GM19455 (cell line): Measurements from ENCODE around the gene NAT10.
A peak's percentile ranks its signal among the peaks of the same experiment; 100 is the strongest.
"Not testable (repeated sequence)": the region's sequence is repeated elsewhere in the genome, so short reads cannot be mapped to it uniquely, and the experiment has no call there.

Source experiments
- ATAC-seq: cut with Tn5 transposase; IDR thresholded peaks from one replicate; pipeline ENCODE4 v1.9.1; 2021; ENCODE audit not compliant: unreplicated experiment

The NAT10 gene

DNA sequence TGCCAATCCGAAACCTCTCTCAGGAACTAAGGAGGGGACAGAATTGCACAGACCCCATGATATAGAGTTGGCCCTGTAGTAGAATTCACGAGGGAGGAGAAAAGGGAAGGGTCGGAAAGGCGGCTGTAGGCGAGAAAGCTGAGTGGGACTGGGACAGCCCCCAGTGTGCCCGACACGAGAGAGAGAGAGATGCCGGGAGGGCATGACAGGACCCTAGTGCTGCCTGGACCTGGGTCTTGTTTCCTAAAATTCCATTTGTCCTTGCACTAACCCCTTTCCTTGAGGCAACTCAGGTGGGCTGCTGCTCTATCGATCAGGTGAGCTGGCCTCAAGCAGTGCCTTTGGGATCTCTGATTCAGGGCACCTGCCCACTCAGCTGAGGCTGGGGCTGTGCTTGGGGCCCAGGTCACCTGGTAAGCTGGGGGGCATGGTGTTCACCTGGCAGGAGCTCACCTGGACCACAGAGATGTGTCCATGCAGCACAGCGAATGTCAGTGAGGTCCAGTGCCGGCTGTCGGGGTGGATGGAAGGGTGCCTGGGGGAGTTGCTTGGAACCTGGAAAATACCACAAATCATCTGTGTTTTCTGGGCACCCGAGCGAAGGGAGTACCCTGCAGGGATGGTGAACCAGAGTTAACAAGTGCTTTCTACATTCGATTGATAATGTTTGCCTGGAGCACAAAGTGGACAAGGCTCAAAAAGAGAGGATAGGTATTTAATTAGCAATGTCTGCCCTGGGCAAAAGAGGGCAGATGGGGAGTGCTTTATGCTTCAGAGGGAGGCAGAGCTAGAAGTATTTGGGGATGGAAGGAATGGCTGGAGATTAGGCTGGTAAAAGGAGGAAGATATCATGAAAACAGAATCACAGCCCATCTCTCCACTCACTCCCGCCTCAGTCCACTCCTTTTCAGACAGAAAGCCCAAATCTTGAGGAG lies 61.6 kb downstream of the NAT10 start:
- no peak for ATAC-seq

DNA sequence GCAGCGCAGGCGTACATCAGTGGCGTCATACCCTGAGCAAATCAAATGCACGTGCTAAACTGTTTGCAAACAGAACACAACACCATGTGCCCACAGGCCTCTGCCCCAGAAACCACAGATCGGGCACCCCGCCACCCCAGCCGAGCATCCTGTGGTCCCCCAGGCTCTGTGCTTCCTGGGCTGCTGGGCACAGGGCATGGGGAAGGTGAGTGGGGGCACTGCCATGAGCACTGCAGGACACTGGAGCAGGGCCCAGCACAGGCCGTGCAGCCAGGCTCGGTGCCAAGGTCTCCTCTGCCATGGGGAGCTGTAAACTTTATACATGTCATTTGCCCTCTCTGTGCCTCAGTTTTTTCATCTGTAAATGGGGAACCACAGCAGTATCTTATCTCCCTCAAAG lies 62.5 kb downstream of the NAT10 start:
- no peak for ATAC-seq

DNA sequence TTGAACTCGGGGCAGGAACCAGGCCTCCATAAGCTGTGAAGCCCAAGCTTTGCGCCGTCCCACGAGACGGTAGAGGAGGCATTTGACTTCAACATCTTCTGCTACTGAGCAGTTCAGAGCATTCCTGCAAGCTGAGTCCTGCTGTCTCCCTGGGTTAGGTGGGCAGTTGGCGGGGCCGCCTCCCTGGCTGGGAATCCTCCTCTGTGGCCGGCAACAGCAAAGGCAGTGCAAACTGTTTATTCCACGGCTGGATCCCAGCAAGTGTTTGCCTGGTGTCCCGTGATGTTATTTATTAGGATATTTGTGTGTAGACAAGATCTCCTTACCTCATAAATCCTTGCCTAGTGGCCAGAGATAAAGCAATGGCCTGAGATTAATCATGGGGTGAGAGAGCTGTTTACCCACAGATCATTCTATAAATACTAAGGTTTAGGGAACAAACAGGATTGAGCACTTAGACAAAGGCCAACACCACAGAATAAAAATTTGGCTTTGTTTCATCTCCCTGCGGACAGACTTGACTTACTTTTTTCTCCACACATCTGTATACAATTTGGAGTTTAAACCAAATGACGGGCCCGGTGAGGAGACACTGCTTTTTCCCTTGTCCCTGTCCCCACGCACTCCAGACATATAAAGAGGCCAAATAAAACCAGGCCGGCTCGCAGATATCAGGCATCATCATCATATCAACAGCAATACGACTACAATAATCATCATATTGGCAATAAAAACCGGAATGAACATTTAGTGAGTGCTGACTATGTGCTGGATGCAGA lies 63.4 kb downstream of the NAT10 start:
- ATAC-seq, result no peak

DNA sequence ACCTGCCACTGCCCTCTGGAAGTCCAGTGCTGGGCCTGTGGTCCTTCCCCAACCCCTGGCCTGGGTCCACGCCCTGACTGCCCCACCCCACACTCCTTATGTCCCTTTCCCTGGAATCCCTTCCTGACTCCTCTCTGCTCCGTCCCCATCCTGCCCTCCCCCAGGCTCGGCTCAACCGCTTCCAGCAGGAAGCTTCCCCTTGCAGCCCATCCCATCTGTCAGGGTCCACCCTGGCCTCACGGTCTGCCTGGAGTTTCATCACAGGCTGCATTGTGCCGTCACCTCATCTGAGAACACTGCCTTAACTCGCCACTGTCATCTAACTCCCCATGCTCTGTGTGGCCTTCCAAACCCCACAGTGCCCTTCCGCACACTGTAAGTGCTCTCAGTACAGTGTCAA lies 64.3 kb downstream of the NAT10 start:
- no peak for ATAC-seq

DNA sequence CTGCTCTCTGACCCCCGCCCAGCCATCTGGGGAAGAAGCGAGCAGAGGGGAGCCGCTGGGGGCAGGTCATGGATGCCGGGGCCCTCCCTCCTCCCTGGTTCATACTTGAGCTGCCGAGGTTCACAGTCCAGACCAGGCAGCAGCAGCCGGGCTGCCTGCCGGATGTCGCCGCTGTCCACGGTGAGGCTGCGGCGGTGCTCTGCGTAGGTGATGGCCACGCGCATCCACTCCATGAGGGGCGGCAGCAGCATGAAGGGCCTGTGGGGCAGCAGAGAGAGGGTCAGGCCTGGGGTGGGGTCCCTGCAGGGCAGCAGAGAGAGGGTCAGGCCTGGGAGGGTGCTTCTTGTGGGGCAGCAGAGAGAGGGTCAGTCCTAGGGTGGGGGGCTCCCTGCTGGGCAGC lies 67.6 kb downstream of the NAT10 start:
- ATAC-seq, result no peak

DNA sequence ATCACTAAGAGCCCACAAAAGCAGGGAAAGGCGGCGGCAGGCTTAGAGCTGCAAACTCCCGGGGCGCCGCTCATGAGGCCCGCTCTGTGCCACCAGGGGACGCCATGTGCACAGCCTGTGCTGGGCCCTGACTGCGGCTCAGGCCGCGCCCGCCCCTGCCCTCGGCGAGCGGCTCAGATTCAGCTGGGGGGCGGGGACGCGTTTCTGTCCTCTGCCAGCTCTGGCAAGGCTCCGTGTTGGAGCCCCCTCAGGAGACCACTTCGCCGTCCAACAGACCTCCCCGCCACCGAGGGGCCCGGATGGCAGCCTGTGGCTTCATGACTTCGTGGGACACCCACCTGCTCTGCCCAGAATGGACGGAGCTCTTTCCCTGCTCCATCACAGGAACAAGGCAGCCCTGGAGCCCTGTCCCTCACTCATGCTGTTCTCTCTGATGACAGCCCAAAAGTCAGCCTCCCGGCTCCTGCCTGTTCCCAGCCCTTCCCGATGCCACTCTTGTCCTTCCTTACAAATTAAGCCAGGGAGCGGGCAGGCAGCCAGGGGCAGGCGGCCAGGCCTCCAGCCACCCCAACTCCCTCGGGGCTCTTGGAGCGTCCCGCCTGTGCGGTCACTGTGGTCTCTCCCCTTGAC lies 69.1 kb downstream of the NAT10 start:
- ATAC-seq, result peak; percentile 89

DNA sequence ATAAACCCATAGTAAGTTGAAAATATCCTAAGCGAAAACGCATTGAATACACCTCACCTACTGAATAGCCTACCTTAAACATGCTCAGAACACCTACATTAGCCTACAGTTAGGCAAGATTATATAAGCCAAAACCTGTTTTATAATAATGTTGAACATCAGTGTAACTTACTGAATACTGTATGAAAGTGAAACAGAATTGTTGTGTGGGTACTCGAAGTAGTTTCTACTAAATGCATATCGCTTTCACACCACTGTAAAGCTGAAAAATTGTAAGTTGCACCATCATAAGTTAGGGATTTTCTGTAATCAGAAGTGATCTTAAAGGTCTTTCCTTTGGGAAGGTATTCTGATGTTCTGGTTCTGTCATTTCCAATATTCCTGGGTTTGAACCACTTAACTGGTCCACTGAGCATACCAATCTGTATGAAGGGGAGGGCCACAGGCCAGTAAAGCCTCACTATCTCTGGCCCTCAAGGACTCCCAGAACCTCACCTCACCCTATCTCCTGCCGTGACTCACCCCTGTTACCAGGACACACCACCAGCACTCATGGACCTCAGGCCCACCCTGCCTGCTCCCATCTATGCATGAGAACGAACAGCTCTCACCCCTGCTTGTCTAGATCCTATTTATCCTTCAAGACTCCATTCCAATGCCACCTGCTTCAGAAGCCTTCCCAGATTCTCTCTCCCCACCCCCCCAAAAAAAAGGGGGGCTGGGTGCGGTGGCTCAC lies 70.0 kb downstream of the NAT10 start:
- no peak for ATAC-seq

DNA sequence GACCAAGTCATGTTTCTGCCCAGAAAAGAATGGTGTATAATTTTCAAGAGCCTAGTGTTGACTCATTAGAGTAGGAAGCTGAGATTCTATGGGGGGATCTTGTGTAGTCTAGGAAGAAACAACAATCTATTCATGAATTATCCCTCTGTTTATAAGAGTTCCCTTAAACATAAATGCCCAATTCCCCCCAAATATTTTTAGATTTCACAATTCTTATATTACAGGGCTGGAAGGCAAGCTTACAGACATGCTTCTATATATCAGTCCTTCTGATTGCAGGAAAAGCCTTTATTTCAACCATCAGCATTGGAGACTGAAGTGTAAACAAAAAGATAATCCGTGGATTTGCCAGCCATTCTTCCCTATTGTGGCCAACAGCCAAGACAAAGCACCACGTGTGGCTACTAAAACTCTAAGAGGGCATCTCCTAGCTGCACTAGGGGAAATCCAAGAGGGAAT lies 71.4 kb downstream of the NAT10 start:
- ATAC-seq, result no peak

DNA sequence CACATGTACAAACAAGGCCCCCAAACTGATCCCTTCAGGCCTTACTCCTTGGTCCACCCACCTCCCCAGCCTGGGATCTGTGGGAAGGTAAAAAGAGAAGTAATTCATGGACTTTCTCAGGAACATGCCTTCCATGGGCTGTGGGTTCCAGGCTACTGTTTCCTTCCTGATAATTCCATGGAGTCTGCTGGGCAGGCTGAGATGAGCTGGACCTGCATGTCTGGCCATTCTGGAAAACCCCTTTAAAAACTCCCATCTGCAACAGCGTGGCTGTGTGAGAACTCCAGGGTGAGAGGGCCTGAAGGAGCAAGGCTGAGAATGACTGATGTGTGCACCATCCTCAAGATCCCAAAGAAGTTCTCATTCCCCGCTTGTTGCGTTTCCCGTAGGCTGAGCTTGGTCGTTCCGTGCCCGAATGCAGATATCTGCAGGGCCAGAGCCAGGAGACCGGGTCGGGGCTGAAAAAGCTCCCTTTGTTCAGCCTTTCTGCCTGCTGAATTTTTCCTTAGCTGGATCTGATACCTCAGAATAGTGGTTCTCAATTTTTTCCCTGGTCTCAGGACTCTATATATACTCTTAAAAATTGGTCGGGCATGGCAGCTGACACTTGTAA lies 72.9 kb downstream of the NAT10 start:
- no peak for ATAC-seq

DNA sequence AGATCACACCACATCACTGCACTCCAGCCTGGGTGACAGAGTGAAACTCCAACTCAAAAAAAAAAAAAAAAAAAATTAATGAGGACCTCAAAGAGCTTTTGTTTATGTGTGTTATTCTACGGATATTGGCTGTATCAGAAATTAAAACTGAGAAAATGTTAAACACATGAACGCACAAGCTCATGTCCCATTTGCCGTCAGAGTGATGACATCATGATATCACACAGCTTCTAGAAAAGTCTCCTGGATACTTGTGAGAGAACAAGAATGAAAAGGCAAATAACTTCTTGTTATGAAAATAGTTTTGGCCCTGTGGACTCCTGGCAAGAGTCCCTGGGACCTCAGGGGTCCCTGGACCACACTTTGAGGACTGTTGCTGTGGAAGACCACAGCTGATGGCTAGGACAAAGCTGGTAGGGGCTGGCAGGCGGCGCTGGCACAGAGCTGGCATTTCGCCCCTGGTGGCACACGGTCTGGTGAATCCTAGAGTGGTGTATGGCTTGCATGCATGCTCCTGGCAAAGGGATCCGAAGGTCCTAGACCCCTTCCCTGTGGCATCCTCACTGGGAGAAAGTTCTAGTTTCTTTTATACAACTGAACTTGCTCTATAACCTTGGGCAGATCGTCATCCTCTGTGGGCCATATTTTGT lies 73.7 kb downstream of the NAT10 start:
- ATAC-seq, result no peak

DNA sequence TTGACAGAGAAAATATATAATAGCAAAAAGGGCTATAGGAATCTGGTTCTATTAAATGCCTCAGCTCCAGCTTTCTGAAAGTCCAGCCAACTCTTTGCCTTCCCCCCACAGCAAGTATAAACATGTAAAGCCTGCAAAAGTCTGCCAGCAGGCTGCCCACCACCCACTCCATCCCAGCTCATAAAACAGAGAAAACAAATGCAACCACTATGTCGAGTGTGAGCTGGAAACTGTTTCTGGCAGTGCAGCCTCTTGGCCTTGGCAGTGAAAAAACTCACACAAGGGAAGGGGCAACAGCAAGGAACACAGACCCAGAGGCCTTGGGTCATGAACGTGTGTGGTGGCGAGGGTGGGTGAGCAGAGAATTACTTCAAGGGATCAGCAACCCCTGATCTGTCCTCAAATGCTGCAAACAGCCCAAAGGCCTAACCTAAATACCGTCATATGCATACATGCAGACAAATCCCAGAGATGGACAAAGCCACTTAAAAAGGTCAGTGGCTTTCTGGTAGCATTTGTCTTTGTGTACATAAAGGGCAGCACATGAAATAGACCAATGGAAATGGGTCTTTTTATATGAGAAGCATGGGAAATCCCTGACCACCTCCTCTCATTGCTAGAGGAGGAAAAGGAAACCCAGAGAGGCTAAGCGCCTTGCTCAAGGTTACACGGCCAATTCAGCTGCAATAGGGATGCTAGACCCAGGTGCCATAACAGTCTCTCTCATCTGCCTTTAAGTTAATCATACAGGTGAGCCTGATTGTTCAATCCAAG lies 74.8 kb downstream of the NAT10 start:
- ATAC-seq, result no peak

DNA sequence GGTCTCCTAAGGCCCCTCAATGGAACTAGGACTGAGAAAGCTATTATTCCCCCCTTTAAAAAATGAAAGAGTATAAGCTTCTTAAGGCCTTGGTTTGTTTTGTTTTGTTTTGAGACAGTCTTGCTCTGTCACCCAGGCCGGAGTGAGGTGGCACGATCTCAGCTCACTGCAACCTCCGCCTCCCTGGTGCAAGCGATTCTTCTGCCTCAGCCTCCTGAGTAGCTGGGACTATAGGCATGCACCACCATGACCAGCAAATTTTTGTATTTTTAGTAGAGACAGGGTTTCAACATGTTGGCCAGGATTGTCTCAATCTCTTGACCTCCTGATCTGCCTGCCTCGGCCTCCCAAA lies 75.4 kb downstream of the NAT10 start:
- not testable (repeated sequence) for ATAC-seq

DNA sequence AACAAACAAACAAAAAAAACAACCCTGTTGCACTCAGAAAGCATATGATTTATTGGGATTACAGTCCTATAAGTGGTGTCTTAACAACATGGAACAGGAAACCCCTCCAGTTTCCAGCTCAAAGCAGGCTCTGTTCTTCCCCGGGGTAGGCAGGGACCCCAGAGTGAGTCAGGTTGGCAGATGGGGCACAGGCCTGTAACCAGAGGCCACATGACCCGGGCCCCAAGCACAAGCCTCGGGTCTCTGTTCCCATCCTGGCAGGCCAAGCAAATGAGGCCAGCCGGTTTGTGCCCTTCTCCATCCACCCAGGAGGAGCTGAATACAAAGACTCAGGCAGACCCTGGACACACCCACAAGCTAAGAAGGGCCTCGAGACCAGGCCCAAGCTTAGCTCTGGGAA lies 75.8 kb downstream of the NAT10 start:
- ATAC-seq, result no peak

DNA sequence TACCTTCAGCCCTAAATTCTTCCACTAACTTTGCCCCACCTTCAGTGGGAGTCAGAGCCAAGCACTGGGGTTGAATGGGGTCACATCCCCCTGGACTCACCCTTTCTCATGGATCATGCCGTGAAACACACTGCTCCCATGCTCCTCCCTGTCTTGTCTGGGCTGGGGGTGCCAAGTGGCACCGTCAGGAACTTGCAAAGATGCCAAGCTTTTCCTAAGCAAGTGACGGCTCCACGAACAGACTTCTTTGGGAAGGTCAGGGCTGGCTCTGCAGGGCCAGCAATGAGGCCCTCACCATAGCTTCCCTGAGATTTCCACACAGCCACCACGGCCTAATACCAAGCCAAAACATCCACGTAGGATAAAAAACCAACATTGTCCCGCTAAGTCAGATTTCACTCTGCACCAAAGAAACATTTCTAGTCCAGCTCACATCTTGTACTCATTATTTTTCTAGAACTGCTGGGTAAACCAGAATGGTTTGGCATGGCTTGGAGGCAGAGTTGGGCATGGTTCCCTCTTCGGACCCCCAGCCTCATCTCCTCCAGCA lies 76.5 kb downstream of the NAT10 start:
- ATAC-seq, result no peak

DNA sequence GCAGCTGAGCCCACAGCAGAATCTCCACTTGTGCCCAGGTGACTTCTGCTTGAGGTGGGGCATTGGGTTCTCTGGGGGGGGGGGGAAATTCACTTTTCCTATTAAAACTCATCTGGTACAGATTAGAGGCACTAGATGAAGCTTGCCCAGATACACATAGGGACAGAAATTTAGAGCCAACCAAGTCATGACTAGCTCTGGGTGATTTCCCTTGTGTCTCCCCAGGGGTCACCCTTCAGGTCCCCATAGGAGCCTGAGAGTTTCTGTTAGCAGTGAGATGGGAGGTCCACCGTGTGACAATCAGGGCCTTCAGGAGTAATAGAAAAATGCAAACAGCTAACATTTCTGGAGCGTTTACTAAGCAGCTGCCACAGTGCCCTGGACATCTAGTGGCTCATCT lies 77.0 kb downstream of the NAT10 start:
- no peak for ATAC-seq

DNA sequence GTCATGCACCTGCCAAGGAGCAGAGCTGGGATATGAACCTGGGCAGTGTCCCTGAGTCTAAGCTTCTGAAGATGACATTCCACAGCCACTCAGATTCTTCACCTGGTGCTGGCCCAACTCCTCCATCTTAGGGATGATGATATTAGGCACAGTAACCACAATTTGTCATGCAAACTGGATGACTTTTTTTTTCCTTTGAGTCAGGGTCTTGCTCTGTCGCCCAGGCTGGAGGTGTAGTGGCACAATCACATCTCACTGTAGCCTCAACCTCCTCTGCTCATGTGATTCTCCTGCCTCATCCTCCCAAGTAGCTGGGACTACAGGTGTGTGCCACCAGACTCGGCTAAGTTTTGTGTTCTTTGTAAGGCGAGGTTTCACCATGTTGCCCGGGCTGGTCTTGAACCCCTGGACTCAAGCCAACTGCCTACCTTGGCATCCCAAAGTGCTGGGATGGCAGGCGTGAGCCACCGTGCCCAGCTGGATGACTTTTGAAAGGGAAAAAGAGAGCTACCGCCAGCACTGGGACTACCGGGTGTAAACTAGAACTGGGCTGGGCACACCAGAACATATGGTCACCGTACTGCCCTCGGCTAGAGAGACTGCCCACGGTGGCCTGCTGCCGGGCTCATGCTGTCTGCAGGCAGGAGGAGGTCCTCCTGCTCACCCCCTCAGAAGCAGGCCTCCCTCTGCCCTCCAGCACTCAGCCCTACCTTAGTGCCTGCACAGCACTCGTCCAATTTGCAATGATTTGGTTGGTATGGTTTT lies 77.7 kb downstream of the NAT10 start:
- no peak for ATAC-seq

DNA sequence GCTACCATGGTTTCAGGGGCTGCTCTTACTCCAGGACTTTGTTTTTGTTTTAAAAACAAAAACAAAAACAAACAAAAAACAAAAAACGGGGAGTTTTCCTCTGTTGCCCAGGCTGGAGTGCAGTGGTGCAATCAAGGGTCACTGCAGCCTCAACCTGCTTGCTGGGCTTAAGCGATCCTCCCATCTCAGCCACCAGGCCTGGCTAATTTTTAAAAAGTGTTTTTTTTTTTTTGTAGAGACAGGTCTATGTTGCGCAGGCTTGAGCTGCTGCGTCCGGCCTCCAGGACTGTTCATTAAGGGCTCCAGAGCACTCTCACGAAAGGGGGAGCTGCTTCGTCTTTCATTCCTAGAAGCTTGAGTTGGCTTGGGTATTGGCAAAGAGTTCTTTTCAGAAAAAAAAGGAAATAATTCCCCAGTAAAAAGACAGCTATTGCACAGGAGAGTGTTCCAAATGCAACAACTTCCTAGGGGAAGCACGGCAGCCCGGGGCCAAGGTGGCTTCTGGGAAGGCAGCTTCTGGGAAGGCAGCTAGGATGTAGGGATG lies 78.5 kb downstream of the NAT10 start:
- no peak for ATAC-seq

DNA sequence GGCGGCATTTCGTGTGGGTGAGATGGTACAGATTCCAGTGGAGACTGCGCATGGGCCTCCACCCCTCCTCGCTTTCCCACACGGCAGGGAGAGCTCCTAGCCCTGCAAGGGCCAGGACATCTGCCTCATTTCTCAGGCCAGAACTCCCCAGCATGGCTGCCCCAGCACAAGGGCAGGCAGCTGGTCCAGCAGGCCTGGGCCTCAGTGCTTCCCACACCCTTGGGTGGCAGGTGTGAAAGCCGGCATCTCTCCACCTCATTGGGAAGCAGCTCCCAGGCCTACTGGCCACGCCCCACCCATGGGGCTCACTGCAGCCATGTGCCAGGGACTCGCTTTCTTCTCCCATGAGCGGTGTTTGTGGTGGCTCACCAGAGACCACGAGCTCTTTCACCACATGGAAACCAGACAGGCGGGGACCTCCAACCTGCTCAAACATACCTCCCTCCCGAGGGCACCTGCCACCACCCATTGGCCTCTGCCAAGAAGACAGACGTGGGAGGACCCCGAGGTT lies 79.1 kb downstream of the NAT10 start:
- ATAC-seq, result no peak
